PC-3 (cell line): Measurements from ENCODE around the gene BICRA. TPM values are rescaled to one million over a fixed set of nuclear protein-coding genes. Genes with fewer than 3 reads are reported as not detected.

ENCODE experiments used
- ATAC-seq: fragments of 200-7000 bp; cut with Tn5 transposase; 2 replicates; pipeline ENCODE4 v1.9.1; 2020; ENCODE audit warnings: mild to moderate bottlenecking, moderate library complexity
- BruUV-seq: library from RNA; stranded (reverse); fragments of 400-500 nt; replicated peaks from 2 replicates; lab custom pipeline; 2021; lab: Mats Ljungman, UMichigan
- CTCF ChIA-PET: fragments of 300-600 bp; sonication (Branson Sonifier 250); formaldehyde crosslinking; loops from one replicate; lab custom pipeline; 2022; ENCODE audit warnings: antibody characterized with exemption; lab: Charles Lee
- POLR2A ChIA-PET: fragments of 300-600 bp; sonication (Branson Sonifier 250); formaldehyde crosslinking; loops from one replicate; lab custom pipeline; 2022; ENCODE audit warnings: antibody characterized with exemption; ENCODE audit not compliant: unreplicated experiment; lab: Charles Lee
- DNase-seq: peaks from one replicate; pipeline ENCODE4 v3.0.0-alpha.2; 2015
- H2AFZ ChIP-seq: fragments of 300-600 bp; sonication (generic); 2 replicates; pipeline ENCODE4 v1.6.0; 2016; ENCODE audit warnings: antibody characterized with exemption, low read length
- H3F3A ChIP-seq: fragments of 300-600 bp; sonication (generic); one replicate; pipeline ENCODE4 v1.6.0; 2017; ENCODE audit warnings: antibody characterized with exemption, low read length, control low read depth, mild to moderate bottlenecking; ENCODE audit not compliant: unreplicated experiment
- H3K27ac ChIP-seq: fragments of 300-600 bp; sonication (generic); 2 replicates; pipeline ENCODE4 v1.5.1; 2016; ENCODE audit warnings: mild to moderate bottlenecking, low read length
- H3K27me3 ChIP-seq: fragments of 300-600 bp; sonication (generic); 2 replicates; pipeline ENCODE4 v1.6.1; 2016; ENCODE audit warnings: low read length, mixed read lengths
- H3K36me3 ChIP-seq: fragments of 300-600 bp; sonication (generic); 2 replicates; pipeline ENCODE4 v1.6.1; 2016; ENCODE audit warnings: low read depth, mixed run types, low read length, mixed read lengths
- H3K4me1 ChIP-seq: fragments of 300-600 bp; sonication (generic); 2 replicates; pipeline ENCODE4 v1.5.1; 2016; ENCODE audit warnings: low read length; ENCODE audit not compliant: insufficient read depth
- H3K4me2 ChIP-seq: fragments of 300-600 bp; sonication (generic); 2 replicates; pipeline ENCODE4 v1.6.0; 2016; ENCODE audit warnings: low read length
- H3K4me3 ChIP-seq: fragments of 300-600 bp; sonication (generic); 2 replicates; pipeline ENCODE4 v1.5.1; 2016; ENCODE audit warnings: mild to moderate bottlenecking, low read length, mixed read lengths
- H3K79me2 ChIP-seq: fragments of 300-600 bp; sonication (generic); 2 replicates; pipeline ENCODE4 v1.6.1; 2017; ENCODE audit warnings: low read length, mixed read lengths
- H3K9ac ChIP-seq: fragments of 300-600 bp; sonication (generic); 2 replicates; pipeline ENCODE4 v1.6.0; 2016; ENCODE audit warnings: mild to moderate bottlenecking, low read length
- H3K9me2 ChIP-seq: fragments of 300-600 bp; sonication (generic); replicated peaks from 2 replicates; pipeline ENCODE4 v1.6.1; 2016; ENCODE audit warnings: mixed run types, low read length, mixed read lengths
- H3K9me3 ChIP-seq: fragments of 300-600 bp; sonication (generic); 2 replicates; pipeline ENCODE4 v1.6.1; 2016; ENCODE audit warnings: low read length, mixed read lengths
- H4K20me1 ChIP-seq: fragments of 300-600 bp; sonication (generic); 2 replicates; pipeline ENCODE4 v1.6.1; 2016; ENCODE audit warnings: low read length, mixed read lengths
- EZH2 ChIP-seq: fragments of 300-600 bp; sonication (generic); IDR thresholded peaks from one replicate; pipeline ENCODE4 v1.6.1; 2017; ENCODE audit warnings: antibody characterized with exemption, mild to moderate bottlenecking, low read length; ENCODE audit not compliant: unreplicated experiment
- EZH2phosphoT487 ChIP-seq: fragments of 300-600 bp; sonication (generic); IDR thresholded peaks from 2 replicates; pipeline ENCODE4 v1.6.1; 2018; ENCODE audit warnings: mild to moderate bottlenecking, antibody characterized with exemption, low read length, borderline replicate concordance
- intact Hi-C: fragments of 100-400 bp; cut with micrococcal nuclease; formaldehyde crosslinking; loops from 2 replicates; pipeline ENCODE4 v1.9.0; 2023
- total RNA-seq: library from RNA; depleted of rRNA; stranded (reverse); fragments of >200 nt; gene quantifications from 2 replicates; pipeline ENCODE4 v1.2.3, GENCODE V29; 2014
- TF ChIP-seq, protein P1 (sequence below): fragments of 300-600 bp; sonication (generic); conservative IDR thresholded peaks from 2 replicates; pipeline ENCODE4 v1.5.1; 2017; ENCODE audit warnings: antibody characterized with exemption, low read depth, mild to moderate bottlenecking, low read length

Gene BICRA
- total RNA-seq, 1 experiment from 2014 or later, result 1.2 TPM

DNA sequence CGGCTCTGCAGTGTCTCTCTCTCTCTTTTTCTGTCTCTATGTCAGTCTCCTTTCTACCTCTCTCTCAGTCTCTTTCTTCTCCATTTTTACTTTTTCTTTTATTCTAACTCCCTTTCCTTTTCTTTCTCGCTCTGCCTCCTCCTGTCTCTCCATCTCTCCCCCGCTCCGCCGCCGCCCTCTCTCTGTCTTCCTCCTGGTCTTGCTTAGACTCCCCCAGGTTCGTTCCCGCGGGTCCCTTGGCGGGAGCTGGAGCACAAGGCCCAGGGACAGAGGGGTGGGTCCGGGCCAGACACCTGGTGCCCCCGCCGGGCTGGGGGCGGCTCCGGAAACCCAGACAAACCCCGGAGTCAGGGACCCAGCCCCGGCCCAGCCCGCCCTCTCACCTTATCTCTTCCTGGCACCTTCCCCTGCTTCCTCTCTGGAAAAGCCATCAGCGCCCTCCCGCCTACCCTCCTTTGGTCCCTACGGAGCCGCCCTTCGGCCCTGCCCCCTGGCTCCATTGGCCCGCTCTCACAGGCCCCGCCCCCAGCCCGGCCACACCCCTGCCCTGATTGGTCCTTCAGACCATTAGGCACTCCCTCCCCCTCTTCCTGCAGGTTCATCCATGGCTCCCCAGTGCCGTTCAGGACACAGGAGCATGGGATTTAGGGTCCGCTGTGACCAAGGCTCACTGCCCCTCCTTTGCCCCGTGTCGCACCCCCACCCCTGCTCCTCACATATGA is 121.0 kb downstream of the BICRA start:
- no peaks in the 10 kb centered on the region for H3K9me3 ChIP-seq
- intact Hi-C loops, result loop anchor here (2.0 kb wide), 1 partner anchor 13 kb away; no protein-coding TSS in a partner anchor
- H3K36me3 ChIP-seq, result no peaks in the 10 kb centered on the region
- H3K27me3 ChIP-seq, result no peaks in the 10 kb centered on the region
- DNase-seq (peak; percentile 80), ATAC-seq (peak; percentile 75)
- H3K9ac ChIP-seq, result peak overlapping the region; percentile 96
- TF ChIP-seq EZH2phosphoT487 (no peak), EZH2 (no peak)
- TF ChIP-seq, protein P1, sequence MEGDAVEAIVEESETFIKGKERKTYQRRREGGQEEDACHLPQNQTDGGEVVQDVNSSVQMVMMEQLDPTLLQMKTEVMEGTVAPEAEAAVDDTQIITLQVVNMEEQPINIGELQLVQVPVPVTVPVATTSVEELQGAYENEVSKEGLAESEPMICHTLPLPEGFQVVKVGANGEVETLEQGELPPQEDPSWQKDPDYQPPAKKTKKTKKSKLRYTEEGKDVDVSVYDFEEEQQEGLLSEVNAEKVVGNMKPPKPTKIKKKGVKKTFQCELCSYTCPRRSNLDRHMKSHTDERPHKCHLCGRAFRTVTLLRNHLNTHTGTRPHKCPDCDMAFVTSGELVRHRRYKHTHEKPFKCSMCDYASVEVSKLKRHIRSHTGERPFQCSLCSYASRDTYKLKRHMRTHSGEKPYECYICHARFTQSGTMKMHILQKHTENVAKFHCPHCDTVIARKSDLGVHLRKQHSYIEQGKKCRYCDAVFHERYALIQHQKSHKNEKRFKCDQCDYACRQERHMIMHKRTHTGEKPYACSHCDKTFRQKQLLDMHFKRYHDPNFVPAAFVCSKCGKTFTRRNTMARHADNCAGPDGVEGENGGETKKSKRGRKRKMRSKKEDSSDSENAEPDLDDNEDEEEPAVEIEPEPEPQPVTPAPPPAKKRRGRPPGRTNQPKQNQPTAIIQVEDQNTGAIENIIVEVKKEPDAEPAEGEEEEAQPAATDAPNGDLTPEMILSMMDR, result no peak
- BruUV-seq, result TSS peak; percentile 87
- peak overlapping the region; percentile 100 for H3K27ac ChIP-seq
- ChIA-PET CTCF (no interaction called here), POLR2A (no interaction called here)
- peaks cover 16% of the 10 kb centered on the region for H3K4me1 ChIP-seq
- no peaks in the 10 kb centered on the region for H3K79me2 ChIP-seq
- no peaks in the 10 kb centered on the region for H4K20me1 ChIP-seq
- H3K4me2 ChIP-seq, result peak overlapping the region; percentile 96
- H2AFZ ChIP-seq, result peak overlapping the region; percentile 73
- peak overlapping the region; percentile 74 for H3K4me3 ChIP-seq
- no peaks in the 10 kb centered on the region for H3K9me2 ChIP-seq
- peaks cover 13% of the 10 kb centered on the region for H3F3A ChIP-seq

- Histone ChIP-seq H2AFZ (no peak overlapping the region), H3K4me1 (peaks cover 16% of the 10 kb centered on the region), H3K9me2 (no peaks in the 10 kb centered on the region), H3K9ac (no peak overlapping the region), H3K4me3 (0 out of 2 replicates have a peak overlapping the region, but pooled peaks have one; percentile 74), H3K27me3 (no peaks in the 10 kb centered on the region), H3K27ac (peak overlapping the region; percentile 100; the same call in 1 of the 2 replicates), H3F3A (peaks cover 13% of the 10 kb centered on the region), H3K9me3 (no peaks in the 10 kb centered on the region), H4K20me1 (no peaks in the 10 kb centered on the region), H3K4me2 (peak overlapping the region; percentile 41), H3K36me3 (no peaks in the 10 kb centered on the region), H3K79me2 (no peaks in the 10 kb centered on the region)
- intact Hi-C loops, result no loop called here
- ATAC-seq (no peak), DNase-seq (no peak)
- POLR2A ChIA-PET, result no interaction called here
- BruUV-seq, result no TSS peak
- TF ChIP-seq EZH2 (no peak), EZH2phosphoT487 (no peak)
- TF ChIP-seq, protein P1, result no peak
- CTCF ChIA-PET, result no interaction called here
Measured at GRCh38 chr19:47730521-47730889, 121.6 kb downstream of the BICRA start.

- Histone ChIP-seq H3K27ac (no peak overlapping the region), H2AFZ (no peak overlapping the region), H3K4me2 (no peak overlapping the region), H4K20me1 (no peaks in the 10 kb centered on the region), H3K36me3 (no peaks in the 10 kb centered on the region), H3K4me1 (peaks cover 16% of the 10 kb centered on the region), H3K79me2 (no peaks in the 10 kb centered on the region), H3K9me2 (no peaks in the 10 kb centered on the region), H3F3A (peaks cover 13% of the 10 kb centered on the region), H3K27me3 (no peaks in the 10 kb centered on the region), H3K9ac (no peak overlapping the region), H3K4me3 (no peak overlapping the region), H3K9me3 (no peaks in the 10 kb centered on the region)
- CTCF ChIA-PET, result no interaction called here
- DNase-seq (no peak), ATAC-seq (no peak)
- intact Hi-C loops, result no loop called here
- BruUV-seq, result no TSS peak
- POLR2A ChIA-PET, result no interaction called here
- TF ChIP-seq, protein P1, result no peak
- no peak for TF ChIP-seq EZH2
- TF ChIP-seq EZH2phosphoT487, result no peak
Measured at GRCh38 chr19:47730910-47731309, 122.0 kb downstream of the BICRA start.
